Osteocyte (in vitro differentiated cells): ENCODE data around the gene ARRB2. TPM values are rescaled to one million over a fixed set of nuclear protein-coding genes. Genes with fewer than 3 reads are reported as not detected.

ENCODE experiments used
- DNase-seq: peaks from one replicate; pipeline ENCODE4 v3.0.0; 2021; ENCODE audit warnings: mixed read lengths; ENCODE audit not compliant: unreplicated experiment; ENCODE audit errors: extremely low spot score
- H3K27ac Mint-ChIP-seq: one replicate; pipeline ENCODE4 v1.8.0; 2021; ENCODE audit warnings: mild to moderate bottlenecking, mixed read lengths; ENCODE audit not compliant: unreplicated experiment
- H3K27me3 Mint-ChIP-seq: one replicate; pipeline ENCODE4 v1.8.0; 2021; ENCODE audit warnings: mixed read lengths; ENCODE audit not compliant: unreplicated experiment
- H3K36me3 Mint-ChIP-seq: one replicate; pipeline ENCODE4 v1.8.0; 2021; ENCODE audit warnings: mixed read lengths; ENCODE audit not compliant: unreplicated experiment
- H3K4me1 Mint-ChIP-seq: one replicate; pipeline ENCODE4 v1.8.0; 2021; ENCODE audit warnings: mixed read lengths; ENCODE audit not compliant: unreplicated experiment
- H3K4me3 Mint-ChIP-seq: one replicate; pipeline ENCODE4 v1.8.0; 2021; ENCODE audit warnings: mild to moderate bottlenecking, moderate library complexity, mixed read lengths; ENCODE audit not compliant: unreplicated experiment
- H3K9me3 Mint-ChIP-seq: one replicate; pipeline ENCODE4 v1.8.0; 2021; ENCODE audit warnings: mixed read lengths; ENCODE audit not compliant: unreplicated experiment
- total RNA-seq: library from RNA; stranded (reverse); gene quantifications from 2 replicates; pipeline ENCODE4 v1.2.1, GENCODE V29; 2021
- TF ChIP-seq, protein P1 (sequence below): fragments of 200-600 bp; sonication (generic); IDR thresholded peaks from 2 replicates; pipeline ENCODE4 v1.5.0; 2021; ENCODE audit warnings: antibody characterized with exemption, mild to moderate bottlenecking, moderate library complexity

The ARRB2 gene
- total RNA-seq, 1 donor from 2014 or later: 23.6 TPM

DNA sequence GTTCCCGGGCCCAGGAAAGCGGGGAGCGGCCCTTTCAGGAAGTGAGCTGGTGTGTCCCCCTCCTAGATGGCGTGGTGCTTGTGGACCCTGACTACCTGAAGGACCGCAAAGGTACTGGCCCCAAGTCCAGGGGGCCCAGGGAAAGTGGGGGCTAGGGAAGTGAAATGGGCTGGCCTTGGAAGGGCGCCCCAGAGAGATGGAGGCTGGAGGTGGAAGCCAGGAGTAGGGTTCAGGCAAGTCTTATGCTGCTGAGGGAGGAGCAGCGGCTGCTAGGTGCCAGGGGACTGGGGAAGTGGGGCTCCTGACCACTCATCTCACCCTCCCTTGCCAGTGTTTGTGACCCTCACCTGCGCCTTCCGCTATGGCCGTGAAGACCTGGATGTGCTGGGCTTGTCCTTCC lies 5.6 kb downstream of the ARRB2 start:
- TF ChIP-seq, protein P1, sequence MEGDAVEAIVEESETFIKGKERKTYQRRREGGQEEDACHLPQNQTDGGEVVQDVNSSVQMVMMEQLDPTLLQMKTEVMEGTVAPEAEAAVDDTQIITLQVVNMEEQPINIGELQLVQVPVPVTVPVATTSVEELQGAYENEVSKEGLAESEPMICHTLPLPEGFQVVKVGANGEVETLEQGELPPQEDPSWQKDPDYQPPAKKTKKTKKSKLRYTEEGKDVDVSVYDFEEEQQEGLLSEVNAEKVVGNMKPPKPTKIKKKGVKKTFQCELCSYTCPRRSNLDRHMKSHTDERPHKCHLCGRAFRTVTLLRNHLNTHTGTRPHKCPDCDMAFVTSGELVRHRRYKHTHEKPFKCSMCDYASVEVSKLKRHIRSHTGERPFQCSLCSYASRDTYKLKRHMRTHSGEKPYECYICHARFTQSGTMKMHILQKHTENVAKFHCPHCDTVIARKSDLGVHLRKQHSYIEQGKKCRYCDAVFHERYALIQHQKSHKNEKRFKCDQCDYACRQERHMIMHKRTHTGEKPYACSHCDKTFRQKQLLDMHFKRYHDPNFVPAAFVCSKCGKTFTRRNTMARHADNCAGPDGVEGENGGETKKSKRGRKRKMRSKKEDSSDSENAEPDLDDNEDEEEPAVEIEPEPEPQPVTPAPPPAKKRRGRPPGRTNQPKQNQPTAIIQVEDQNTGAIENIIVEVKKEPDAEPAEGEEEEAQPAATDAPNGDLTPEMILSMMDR: no peak
- H3K4me3 Mint-ChIP-seq: no peak overlapping the region

DNA sequence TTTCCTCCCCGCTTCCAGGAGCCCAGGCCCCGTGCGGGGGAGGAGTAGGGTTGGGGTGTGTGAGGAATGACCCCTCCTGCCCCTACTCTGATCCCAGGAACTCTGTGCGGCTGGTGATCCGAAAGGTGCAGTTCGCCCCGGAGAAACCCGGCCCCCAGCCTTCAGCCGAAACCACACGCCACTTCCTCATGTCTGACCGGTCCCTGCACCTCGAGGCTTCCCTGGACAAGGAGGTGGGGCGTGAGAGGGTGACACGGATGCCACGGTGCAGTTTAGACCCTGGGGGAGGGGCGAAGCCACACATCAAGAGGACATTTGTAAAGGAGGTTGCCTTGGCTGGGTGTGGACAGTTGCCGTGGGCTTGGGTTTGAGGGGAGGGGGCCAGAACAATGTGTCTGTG lies 7.4 kb downstream of the ARRB2 start:
- TF ChIP-seq, protein P1: no peak
- DNase-seq: no peak
- H3K9me3 Mint-ChIP-seq: no peaks in the 10 kb centered on the region
- peaks cover 8% of the 10 kb centered on the region for H3K36me3 Mint-ChIP-seq
- H3K27me3 Mint-ChIP-seq: no peaks in the 10 kb centered on the region
- no peak overlapping the region for H3K4me3 Mint-ChIP-seq
- H3K4me1 Mint-ChIP-seq: no peaks in the 10 kb centered on the region
- no peak overlapping the region for H3K27ac Mint-ChIP-seq

More for the DNA sequence above, 5.6 kb downstream of the ARRB2 start:
- no peak for DNase-seq
- Mint-ChIP-seq H3K9me3 (no peaks in the 10 kb centered on the region), H3K27me3 (no peaks in the 10 kb centered on the region), H3K36me3 (peaks cover 8% of the 10 kb centered on the region), H3K4me1 (peaks cover 5% of the 10 kb centered on the region), H3K27ac (no peak overlapping the region)

DNA sequence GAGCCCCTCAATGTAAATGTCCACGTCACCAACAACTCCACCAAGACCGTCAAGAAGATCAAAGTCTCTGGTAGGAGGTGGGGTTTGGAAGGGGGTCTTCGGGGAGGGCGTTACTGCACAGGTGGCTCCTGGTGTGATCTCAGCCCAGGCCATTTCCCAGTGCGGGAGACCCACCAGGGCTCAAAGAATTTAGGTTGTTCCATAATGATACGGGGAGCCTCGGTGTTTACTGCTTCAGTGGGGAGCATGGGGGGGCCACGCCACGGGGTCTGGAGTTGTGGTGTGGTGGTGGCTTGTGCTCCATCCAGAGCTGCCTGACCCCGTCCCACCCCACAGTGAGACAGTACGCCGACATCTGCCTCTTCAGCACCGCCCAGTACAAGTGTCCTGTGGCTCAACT lies 7.8 kb downstream of the ARRB2 start:
- Mint-ChIP-seq H3K27me3 (no peaks in the 10 kb centered on the region), H3K36me3 (peaks cover 8% of the 10 kb centered on the region), H3K27ac (no peak overlapping the region), H3K4me1 (no peaks in the 10 kb centered on the region), H3K9me3 (no peaks in the 10 kb centered on the region), H3K4me3 (no peak overlapping the region)
- TF ChIP-seq, protein P1: no peak
- DNase-seq: no peak

DNA sequence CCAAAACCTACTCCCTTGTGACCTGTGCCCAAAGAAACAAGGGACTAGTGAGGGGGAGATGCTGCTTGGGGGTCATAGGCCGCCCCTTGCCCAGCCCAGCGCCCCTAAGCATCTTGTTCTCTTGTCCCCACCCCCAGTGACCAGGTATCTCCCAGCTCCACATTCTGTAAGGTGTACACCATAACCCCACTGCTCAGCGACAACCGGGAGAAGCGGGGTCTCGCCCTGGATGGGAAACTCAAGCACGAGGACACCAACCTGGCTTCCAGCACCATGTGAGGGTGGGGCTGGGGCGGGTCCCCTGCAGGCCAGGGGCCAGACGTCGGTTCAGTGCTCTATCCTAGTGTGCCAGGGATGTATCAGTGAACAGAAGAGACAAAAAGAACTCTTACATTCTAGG lies 8.7 kb downstream of the ARRB2 start:
- Mint-ChIP-seq H3K4me1 (no peaks in the 10 kb centered on the region), H3K27ac (no peak overlapping the region), H3K9me3 (no peaks in the 10 kb centered on the region), H3K4me3 (no peak overlapping the region), H3K36me3 (peaks cover 8% of the 10 kb centered on the region), H3K27me3 (no peaks in the 10 kb centered on the region)
- no peak for DNase-seq
- TF ChIP-seq, protein P1: no peak

DNA sequence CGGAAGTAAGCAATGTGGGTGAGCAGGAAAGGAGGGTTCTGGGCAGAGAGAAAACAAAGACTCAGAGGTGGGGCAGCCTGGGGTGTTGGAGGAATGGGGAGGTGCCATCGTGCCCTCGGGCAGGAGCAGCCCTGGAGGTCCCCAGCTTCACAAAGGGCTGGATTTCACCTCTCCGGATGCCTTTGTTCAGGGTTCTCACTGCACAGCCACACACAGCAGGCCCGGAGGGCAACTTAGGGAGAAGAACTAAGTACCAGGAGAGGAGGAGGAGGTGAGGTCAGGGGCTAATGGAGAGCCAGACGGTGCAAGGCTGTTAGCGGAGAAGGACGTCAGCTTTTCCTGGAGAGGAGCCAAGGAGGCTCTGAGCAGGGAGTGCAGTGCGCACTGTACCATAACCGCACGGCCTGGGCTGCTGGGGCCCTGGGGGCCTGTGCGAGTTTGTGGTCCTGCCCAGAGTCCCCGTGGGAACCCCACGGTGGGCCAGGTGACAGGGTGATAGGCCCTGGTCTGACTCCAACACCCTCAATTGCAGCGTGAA lies 9.3 kb downstream of the ARRB2 start:
- Mint-ChIP-seq H3K36me3 (peaks cover 8% of the 10 kb centered on the region), H3K27me3 (peaks cover 2% of the 10 kb centered on the region), H3K4me1 (no peaks in the 10 kb centered on the region), H3K9me3 (no peaks in the 10 kb centered on the region), H3K4me3 (no peak overlapping the region), H3K27ac (no peak overlapping the region)
- TF ChIP-seq, protein P1: no peak
- no peak for DNase-seq
